ENCODE results near the gene SLC11A2. TPM values are rescaled to one million over a fixed set of nuclear protein-coding genes. Genes with fewer than 3 reads are reported as not detected.
A peak's percentile ranks its signal among the peaks of the same experiment; 100 is the strongest.

SLC11A2 gene
- total and polyA plus RNA-seq, 2 of the 13 experiments (the other 11 are each of a cell fraction or from before 2014, with no cell fraction given) = 71.7 to 77.0 TPM

DNA sequence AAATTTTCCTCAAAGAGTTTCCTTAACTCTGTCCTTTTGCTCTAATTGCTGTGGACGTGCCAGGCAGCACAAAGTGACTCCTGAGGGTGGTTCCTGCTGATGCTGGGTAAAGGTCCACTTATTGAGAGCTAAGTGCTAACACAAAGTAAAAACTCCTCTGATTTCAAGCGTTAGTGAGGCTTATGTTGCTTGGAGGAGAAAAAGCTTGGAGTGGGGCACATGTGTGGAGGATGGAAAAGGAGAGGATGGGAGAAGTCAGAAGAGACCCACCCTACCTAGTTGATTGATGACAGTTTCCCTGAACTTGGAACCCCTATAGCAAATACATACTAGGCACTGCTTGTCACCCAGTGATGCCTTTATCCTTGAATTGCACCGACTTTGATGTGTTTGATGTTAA is 10.1 kb upstream of the SLC11A2 start (continued):
- TF ChIP-seq, protein P1, sequence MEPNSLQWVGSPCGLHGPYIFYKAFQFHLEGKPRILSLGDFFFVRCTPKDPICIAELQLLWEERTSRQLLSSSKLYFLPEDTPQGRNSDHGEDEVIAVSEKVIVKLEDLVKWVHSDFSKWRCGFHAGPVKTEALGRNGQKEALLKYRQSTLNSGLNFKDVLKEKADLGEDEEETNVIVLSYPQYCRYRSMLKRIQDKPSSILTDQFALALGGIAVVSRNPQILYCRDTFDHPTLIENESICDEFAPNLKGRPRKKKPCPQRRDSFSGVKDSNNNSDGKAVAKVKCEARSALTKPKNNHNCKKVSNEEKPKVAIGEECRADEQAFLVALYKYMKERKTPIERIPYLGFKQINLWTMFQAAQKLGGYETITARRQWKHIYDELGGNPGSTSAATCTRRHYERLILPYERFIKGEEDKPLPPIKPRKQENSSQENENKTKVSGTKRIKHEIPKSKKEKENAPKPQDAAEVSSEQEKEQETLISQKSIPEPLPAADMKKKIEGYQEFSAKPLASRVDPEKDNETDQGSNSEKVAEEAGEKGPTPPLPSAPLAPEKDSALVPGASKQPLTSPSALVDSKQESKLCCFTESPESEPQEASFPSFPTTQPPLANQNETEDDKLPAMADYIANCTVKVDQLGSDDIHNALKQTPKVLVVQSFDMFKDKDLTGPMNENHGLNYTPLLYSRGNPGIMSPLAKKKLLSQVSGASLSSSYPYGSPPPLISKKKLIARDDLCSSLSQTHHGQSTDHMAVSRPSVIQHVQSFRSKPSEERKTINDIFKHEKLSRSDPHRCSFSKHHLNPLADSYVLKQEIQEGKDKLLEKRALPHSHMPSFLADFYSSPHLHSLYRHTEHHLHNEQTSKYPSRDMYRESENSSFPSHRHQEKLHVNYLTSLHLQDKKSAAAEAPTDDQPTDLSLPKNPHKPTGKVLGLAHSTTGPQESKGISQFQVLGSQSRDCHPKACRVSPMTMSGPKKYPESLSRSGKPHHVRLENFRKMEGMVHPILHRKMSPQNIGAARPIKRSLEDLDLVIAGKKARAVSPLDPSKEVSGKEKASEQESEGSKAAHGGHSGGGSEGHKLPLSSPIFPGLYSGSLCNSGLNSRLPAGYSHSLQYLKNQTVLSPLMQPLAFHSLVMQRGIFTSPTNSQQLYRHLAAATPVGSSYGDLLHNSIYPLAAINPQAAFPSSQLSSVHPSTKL (CRISPR knock-in tag; IDR thresholded peaks at IDR 0.05) = peak; percentile 36; the same call in 1 of the 2 replicates
- TF ChIP-seq HOXD1 (CRISPR knock-in tag; IDR thresholded peaks at IDR 0.05) (peak; percentile 48; the same call in 1 of the 2 replicates), XRCC5 (optimal IDR thresholded peaks at IDR 0.05; ENCODE audit: low read length) (no peak), SALL1 (CRISPR knock-in tag; IDR thresholded peaks at IDR 0.05) (no peak; the same call in 1 of the 2 replicates), ERF (CRISPR knock-in tag; IDR thresholded peaks at IDR 0.05) (0 out of 2 replicates have a peak, but pooled peaks have one; percentile 43), ZNF264 (CRISPR knock-in tag; IDR thresholded peaks at IDR 0.05) (no peak), SKI (IDR thresholded peaks at IDR 0.05; ENCODE audit: partially characterized antibody) (no peak), ZNF335 (CRISPR knock-in tag; IDR thresholded peaks at IDR 0.05) (no peak), GATAD1 (CRISPR knock-in tag; IDR thresholded peaks at IDR 0.05) (no peak), MBNL3 (CRISPR knock-in tag; conservative IDR thresholded peaks at IDR 0.05) (no peak), ESRRA (CRISPR knock-in tag; IDR thresholded peaks at IDR 0.05; ENCODE audit: low read depth) (no peak), ZNF501 (CRISPR knock-in tag; IDR thresholded peaks at IDR 0.05) (no peak), ZNF343 (CRISPR knock-in tag; IDR thresholded peaks at IDR 0.05) (no peak), NBN (conservative IDR thresholded peaks at IDR 0.05) (no peak)
- TF ChIP-seq, protein P2, sequence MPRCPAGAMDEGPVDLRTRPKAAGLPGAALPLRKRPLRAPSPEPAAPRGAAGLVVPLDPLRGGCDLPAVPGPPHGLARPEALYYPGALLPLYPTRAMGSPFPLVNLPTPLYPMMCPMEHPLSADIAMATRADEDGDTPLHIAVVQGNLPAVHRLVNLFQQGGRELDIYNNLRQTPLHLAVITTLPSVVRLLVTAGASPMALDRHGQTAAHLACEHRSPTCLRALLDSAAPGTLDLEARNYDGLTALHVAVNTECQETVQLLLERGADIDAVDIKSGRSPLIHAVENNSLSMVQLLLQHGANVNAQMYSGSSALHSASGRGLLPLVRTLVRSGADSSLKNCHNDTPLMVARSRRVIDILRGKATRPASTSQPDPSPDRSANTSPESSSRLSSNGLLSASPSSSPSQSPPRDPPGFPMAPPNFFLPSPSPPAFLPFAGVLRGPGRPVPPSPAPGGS (CRISPR knock-in tag; IDR thresholded peaks at IDR 0.05) = no peak
- TF ChIP-seq, protein P3, sequence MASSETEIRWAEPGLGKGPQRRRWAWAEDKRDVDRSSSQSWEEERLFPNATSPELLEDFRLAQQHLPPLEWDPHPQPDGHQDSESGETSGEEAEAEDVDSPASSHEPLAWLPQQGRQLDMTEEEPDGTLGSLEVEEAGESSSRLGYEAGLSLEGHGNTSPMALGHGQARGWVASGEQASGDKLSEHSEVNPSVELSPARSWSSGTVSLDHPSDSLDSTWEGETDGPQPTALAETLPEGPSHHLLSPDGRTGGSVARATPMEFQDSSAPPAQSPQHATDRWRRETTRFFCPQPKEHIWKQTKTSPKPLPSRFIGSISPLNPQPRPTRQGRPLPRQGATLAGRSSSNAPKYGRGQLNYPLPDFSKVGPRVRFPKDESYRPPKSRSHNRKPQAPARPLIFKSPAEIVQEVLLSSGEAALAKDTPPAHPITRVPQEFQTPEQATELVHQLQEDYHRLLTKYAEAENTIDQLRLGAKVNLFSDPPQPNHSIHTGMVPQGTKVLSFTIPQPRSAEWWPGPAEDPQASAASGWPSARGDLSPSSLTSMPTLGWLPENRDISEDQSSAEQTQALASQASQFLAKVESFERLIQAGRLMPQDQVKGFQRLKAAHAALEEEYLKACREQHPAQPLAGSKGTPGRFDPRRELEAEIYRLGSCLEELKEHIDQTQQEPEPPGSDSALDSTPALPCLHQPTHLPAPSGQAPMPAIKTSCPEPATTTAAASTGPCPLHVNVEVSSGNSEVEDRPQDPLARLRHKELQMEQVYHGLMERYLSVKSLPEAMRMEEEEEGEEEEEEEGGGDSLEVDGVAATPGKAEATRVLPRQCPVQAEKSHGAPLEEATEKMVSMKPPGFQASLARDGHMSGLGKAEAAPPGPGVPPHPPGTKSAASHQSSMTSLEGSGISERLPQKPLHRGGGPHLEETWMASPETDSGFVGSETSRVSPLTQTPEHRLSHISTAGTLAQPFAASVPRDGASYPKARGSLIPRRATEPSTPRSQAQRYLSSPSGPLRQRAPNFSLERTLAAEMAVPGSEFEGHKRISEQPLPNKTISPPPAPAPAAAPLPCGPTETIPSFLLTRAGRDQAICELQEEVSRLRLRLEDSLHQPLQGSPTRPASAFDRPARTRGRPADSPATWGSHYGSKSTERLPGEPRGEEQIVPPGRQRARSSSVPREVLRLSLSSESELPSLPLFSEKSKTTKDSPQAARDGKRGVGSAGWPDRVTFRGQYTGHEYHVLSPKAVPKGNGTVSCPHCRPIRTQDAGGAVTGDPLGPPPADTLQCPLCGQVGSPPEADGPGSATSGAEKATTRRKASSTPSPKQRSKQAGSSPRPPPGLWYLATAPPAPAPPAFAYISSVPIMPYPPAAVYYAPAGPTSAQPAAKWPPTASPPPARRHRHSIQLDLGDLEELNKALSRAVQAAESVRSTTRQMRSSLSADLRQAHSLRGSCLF (CRISPR knock-in tag; IDR thresholded peaks at IDR 0.05; ENCODE audit: borderline replicate concordance) = no peak
- TF ChIP-seq, protein P4, sequence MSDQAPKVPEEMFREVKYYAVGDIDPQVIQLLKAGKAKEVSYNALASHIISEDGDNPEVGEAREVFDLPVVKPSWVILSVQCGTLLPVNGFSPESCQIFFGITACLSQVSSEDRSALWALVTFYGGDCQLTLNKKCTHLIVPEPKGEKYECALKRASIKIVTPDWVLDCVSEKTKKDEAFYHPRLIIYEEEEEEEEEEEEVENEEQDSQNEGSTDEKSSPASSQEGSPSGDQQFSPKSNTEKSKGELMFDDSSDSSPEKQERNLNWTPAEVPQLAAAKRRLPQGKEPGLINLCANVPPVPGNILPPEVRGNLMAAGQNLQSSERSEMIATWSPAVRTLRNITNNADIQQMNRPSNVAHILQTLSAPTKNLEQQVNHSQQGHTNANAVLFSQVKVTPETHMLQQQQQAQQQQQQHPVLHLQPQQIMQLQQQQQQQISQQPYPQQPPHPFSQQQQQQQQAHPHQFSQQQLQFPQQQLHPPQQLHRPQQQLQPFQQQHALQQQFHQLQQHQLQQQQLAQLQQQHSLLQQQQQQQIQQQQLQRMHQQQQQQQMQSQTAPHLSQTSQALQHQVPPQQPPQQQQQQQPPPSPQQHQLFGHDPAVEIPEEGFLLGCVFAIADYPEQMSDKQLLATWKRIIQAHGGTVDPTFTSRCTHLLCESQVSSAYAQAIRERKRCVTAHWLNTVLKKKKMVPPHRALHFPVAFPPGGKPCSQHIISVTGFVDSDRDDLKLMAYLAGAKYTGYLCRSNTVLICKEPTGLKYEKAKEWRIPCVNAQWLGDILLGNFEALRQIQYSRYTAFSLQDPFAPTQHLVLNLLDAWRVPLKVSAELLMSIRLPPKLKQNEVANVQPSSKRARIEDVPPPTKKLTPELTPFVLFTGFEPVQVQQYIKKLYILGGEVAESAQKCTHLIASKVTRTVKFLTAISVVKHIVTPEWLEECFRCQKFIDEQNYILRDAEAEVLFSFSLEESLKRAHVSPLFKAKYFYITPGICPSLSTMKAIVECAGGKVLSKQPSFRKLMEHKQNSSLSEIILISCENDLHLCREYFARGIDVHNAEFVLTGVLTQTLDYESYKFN (CRISPR knock-in tag; conservative IDR thresholded peaks at IDR 0.05) = peak; percentile 71; the same call in 1 of the 2 replicates
- TF ChIP-seq, protein P5, sequence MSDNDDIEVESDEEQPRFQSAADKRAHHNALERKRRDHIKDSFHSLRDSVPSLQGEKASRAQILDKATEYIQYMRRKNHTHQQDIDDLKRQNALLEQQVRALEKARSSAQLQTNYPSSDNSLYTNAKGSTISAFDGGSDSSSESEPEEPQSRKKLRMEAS (IDR thresholded peaks at IDR 0.05) = no peak

All from HepG2 (cell line).